ENCODE measurements around the gene SPIRE2. TPM values are rescaled to one million over a fixed set of nuclear protein-coding genes. Genes with fewer than 3 reads are reported as not detected.

The SPIRE2 gene
- total and polyA plus RNA-seq, 2 of the 13 experiments (the other 11 are each of a cell fraction or from before 2014, with no cell fraction given): 13.3 to 37.5 TPM

GRCh38 chr16:89873972-89874689, 45.9 kb downstream of the SPIRE2 start (continued):
- TF ChIP-seq ZNF484 (CRISPR knock-in tag; IDR thresholded peaks at IDR 0.05; ENCODE audit: borderline replicate concordance, low read depth): no peak
- no peak for TF ChIP-seq ZFP36 (IDR thresholded peaks at IDR 0.05; ENCODE audit: borderline replicate concordance, low read depth, low read length, partially characterized antibody)
- TF ChIP-seq ZNF350 (CRISPR knock-in tag; IDR thresholded peaks at IDR 0.05; ENCODE audit: borderline replicate concordance, low read depth): no peak
- no peak; the same call in 1 of the 2 replicates for TF ChIP-seq PHF20 (CRISPR knock-in tag; IDR thresholded peaks at IDR 0.05)
- TF ChIP-seq CBFB (CRISPR knock-in tag; IDR thresholded peaks at IDR 0.05): 0 out of 2 replicates have a peak, but pooled peaks have one; percentile 39
- TF ChIP-seq MEIS1 (CRISPR knock-in tag; IDR thresholded peaks at IDR 0.05; ENCODE audit: borderline replicate concordance): no peak
- no peak for TF ChIP-seq NAIF1 (CRISPR knock-in tag; IDR thresholded peaks at IDR 0.05; ENCODE audit: borderline replicate concordance)
- TF ChIP-seq RBAK (CRISPR knock-in tag; IDR thresholded peaks at IDR 0.05): no peak
- no peak for TF ChIP-seq FLYWCH1 (CRISPR knock-in tag; IDR thresholded peaks at IDR 0.05)
- TF ChIP-seq TOE1 (CRISPR knock-in tag; IDR thresholded peaks at IDR 0.05): no peak
- no peak for TF ChIP-seq ZNF780A (CRISPR knock-in tag; IDR thresholded peaks at IDR 0.05)
- no peak for TF ChIP-seq ZNF589 (CRISPR knock-in tag; conservative IDR thresholded peaks at IDR 0.05)
- no peak for TF ChIP-seq ZNF292 (CRISPR knock-in tag; IDR thresholded peaks at IDR 0.05; ENCODE audit: borderline replicate concordance, low read depth)
- no peak for TF ChIP-seq ZNF256 (CRISPR knock-in tag; conservative IDR thresholded peaks at IDR 0.05)
- no peak; the same call in 1 of the 2 replicates for TF ChIP-seq RBFOX2 (IDR thresholded peaks at IDR 0.05; ENCODE audit: low read depth, low read length)
- TF ChIP-seq NR1H2 (CRISPR knock-in tag; IDR thresholded peaks at IDR 0.05; ENCODE audit: borderline replicate concordance, low read depth): no peak
- TF ChIP-seq HNF4G (IDR thresholded peaks at IDR 0.05; ENCODE audit: borderline replicate concordance, low read depth, low read length): no peak
- TF ChIP-seq HNF4G (CRISPR knock-in tag; IDR thresholded peaks at IDR 0.05; ENCODE audit: borderline replicate concordance, low read depth): no peak
- no peak for TF ChIP-seq ZNF616 (CRISPR knock-in tag; IDR thresholded peaks at IDR 0.05; ENCODE audit: low read depth)
- no peak for TF ChIP-seq ZHX1 (CRISPR knock-in tag; IDR thresholded peaks at IDR 0.05; ENCODE audit: low read depth)
- TF ChIP-seq ZNF253 (CRISPR knock-in tag; IDR thresholded peaks at IDR 0.05; ENCODE audit: borderline replicate concordance): no peak
- TF ChIP-seq ZBTB43 (CRISPR knock-in tag; conservative IDR thresholded peaks at IDR 0.05): 0 out of 2 replicates have a peak, but pooled peaks have one; percentile 30
- TF ChIP-seq PBX2 (CRISPR knock-in tag; IDR thresholded peaks at IDR 0.05): no peak

Data from HepG2 (cell line).